DOHH2 (cell line): ENCODE results near the gene MARCHF10.

Experiments
- EZH2phosphoT487 ChIP-seq: fragments of 200-600 bp; sonication (generic); IDR thresholded peaks from 2 replicates; pipeline ENCODE4 v1.6.1; 2017; ENCODE audit warnings: borderline replicate concordance, mild to moderate bottlenecking, antibody characterized with exemption, low read length, moderate library complexity, mixed read lengths
- TF ChIP-seq, protein P1 (sequence below): fragments of 200-600 bp; sonication (generic); IDR thresholded peaks from one replicate; pipeline ENCODE4 v1.5.1; 2014; ENCODE audit warnings: antibody characterized with exemption, mild to moderate bottlenecking, low read depth, low read length; ENCODE audit not compliant: poor library complexity, severe bottlenecking

DNA sequence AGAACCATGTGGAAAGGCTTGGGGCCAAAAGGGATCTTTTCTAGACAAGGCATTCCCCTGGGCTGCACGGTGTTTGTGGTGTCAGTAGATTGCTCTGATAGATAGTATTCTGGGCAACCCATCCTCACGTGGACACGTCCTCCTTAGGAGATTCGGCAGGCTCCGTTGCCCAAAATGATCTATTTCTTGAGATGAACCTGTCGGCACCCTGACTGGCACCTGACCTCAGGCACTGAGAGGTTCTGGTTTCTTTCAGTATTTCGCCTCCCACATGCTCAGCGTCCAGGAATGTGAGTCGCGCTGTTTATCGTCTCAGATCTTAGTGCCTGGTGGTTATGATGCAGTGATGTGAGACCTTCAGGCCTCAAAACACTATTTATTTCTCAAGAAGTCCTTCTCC lies 89.7 kb downstream of the MARCHF10 start:
- TF ChIP-seq, protein P1, sequence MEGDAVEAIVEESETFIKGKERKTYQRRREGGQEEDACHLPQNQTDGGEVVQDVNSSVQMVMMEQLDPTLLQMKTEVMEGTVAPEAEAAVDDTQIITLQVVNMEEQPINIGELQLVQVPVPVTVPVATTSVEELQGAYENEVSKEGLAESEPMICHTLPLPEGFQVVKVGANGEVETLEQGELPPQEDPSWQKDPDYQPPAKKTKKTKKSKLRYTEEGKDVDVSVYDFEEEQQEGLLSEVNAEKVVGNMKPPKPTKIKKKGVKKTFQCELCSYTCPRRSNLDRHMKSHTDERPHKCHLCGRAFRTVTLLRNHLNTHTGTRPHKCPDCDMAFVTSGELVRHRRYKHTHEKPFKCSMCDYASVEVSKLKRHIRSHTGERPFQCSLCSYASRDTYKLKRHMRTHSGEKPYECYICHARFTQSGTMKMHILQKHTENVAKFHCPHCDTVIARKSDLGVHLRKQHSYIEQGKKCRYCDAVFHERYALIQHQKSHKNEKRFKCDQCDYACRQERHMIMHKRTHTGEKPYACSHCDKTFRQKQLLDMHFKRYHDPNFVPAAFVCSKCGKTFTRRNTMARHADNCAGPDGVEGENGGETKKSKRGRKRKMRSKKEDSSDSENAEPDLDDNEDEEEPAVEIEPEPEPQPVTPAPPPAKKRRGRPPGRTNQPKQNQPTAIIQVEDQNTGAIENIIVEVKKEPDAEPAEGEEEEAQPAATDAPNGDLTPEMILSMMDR: no peak
- no peak for TF ChIP-seq EZH2phosphoT487
